HL-60 (cell line): ENCODE measurements around the gene POLK.

Experiments used
- SPI1 ChIP-seq: IDR thresholded peaks from 2 replicates; pipeline ENCODE4 v1.6.1; 2012; ENCODE audit warnings: low read depth, mild to moderate bottlenecking, borderline replicate concordance
- TF ChIP-seq, protein P1 (sequence below): IDR thresholded peaks from one replicate; pipeline ENCODE4 v1.5.1; 2011; ENCODE audit warnings: low read length, control low read depth, inconsistent platforms; ENCODE audit not compliant: insufficient read depth
- TF ChIP-seq, protein P2 (sequence below): IDR thresholded peaks from 2 replicates; pipeline ENCODE4 v1.6.1; 2012; ENCODE audit warnings: low read depth; ENCODE audit not compliant: insufficient replicate concordance

- TF ChIP-seq, protein P1, sequence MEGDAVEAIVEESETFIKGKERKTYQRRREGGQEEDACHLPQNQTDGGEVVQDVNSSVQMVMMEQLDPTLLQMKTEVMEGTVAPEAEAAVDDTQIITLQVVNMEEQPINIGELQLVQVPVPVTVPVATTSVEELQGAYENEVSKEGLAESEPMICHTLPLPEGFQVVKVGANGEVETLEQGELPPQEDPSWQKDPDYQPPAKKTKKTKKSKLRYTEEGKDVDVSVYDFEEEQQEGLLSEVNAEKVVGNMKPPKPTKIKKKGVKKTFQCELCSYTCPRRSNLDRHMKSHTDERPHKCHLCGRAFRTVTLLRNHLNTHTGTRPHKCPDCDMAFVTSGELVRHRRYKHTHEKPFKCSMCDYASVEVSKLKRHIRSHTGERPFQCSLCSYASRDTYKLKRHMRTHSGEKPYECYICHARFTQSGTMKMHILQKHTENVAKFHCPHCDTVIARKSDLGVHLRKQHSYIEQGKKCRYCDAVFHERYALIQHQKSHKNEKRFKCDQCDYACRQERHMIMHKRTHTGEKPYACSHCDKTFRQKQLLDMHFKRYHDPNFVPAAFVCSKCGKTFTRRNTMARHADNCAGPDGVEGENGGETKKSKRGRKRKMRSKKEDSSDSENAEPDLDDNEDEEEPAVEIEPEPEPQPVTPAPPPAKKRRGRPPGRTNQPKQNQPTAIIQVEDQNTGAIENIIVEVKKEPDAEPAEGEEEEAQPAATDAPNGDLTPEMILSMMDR: no peak
- TF ChIP-seq SPI1: no peak
- TF ChIP-seq, protein P2, sequence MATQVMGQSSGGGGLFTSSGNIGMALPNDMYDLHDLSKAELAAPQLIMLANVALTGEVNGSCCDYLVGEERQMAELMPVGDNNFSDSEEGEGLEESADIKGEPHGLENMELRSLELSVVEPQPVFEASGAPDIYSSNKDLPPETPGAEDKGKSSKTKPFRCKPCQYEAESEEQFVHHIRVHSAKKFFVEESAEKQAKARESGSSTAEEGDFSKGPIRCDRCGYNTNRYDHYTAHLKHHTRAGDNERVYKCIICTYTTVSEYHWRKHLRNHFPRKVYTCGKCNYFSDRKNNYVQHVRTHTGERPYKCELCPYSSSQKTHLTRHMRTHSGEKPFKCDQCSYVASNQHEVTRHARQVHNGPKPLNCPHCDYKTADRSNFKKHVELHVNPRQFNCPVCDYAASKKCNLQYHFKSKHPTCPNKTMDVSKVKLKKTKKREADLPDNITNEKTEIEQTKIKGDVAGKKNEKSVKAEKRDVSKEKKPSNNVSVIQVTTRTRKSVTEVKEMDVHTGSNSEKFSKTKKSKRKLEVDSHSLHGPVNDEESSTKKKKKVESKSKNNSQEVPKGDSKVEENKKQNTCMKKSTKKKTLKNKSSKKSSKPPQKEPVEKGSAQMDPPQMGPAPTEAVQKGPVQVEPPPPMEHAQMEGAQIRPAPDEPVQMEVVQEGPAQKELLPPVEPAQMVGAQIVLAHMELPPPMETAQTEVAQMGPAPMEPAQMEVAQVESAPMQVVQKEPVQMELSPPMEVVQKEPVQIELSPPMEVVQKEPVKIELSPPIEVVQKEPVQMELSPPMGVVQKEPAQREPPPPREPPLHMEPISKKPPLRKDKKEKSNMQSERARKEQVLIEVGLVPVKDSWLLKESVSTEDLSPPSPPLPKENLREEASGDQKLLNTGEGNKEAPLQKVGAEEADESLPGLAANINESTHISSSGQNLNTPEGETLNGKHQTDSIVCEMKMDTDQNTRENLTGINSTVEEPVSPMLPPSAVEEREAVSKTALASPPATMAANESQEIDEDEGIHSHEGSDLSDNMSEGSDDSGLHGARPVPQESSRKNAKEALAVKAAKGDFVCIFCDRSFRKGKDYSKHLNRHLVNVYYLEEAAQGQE: peak; percentile 82
These were observed 27.1 kb upstream of the POLK start for GRCh38 chr5:75484605-75485004.
